Osteoblast (primary cell): ENCODE measurements around the gene CEP170. TPM values are rescaled to one million over a fixed set of nuclear protein-coding genes. Genes with fewer than 3 reads are reported as not detected.
"Not testable (repeated sequence)": the region's sequence is repeated elsewhere in the genome, so short reads cannot be mapped to it uniquely, and the experiment has no call there.

ENCODE experiments used
- DNase-seq: peaks from one replicate; pipeline ENCODE4 v3.0.0; 2011; ENCODE audit warnings: low spot score, mixed read lengths; ENCODE audit not compliant: insufficient read length; ENCODE audit errors: missing footprints
- H2AFZ ChIP-seq: 2 replicates; pipeline ENCODE4 v1.6.0; 2011; ENCODE audit warnings: mild to moderate bottlenecking, low read length
- H3K27ac ChIP-seq: 2 replicates; pipeline ENCODE4 v1.5.1; 2011; ENCODE audit warnings: mild to moderate bottlenecking, low read depth, low read length, moderate library complexity
- H3K27me3 ChIP-seq: 2 replicates; pipeline ENCODE4 v1.6.0; 2012; ENCODE audit warnings: mild to moderate bottlenecking, control low read depth, inconsistent platforms, low read length, moderate library complexity; ENCODE audit not compliant: insufficient read depth
- H3K36me3 ChIP-seq: 2 replicates; pipeline ENCODE4 v1.5.1; 2011; ENCODE audit warnings: mild to moderate bottlenecking, low read length, control low read depth, moderate library complexity; ENCODE audit not compliant: insufficient read depth
- H3K4me1 ChIP-seq: 2 replicates; pipeline ENCODE4 v1.5.1; 2011; ENCODE audit warnings: mild to moderate bottlenecking, low read length, control low read depth, moderate library complexity; ENCODE audit not compliant: insufficient read depth
- H3K4me2 ChIP-seq: 2 replicates; pipeline ENCODE4 v1.6.0; 2011; ENCODE audit warnings: mild to moderate bottlenecking, low read length; ENCODE audit not compliant: insufficient read depth
- H3K4me3 ChIP-seq: fragments of 200-600 bp; sonication (generic); 3 replicates; pipeline ENCODE4 v1.5.1; 2012; ENCODE audit warnings: mild to moderate bottlenecking, low read length, inconsistent platforms; ENCODE audit not compliant: insufficient read depth
- H3K79me2 ChIP-seq: 2 replicates; pipeline ENCODE4 v1.6.0; 2012; ENCODE audit warnings: mild to moderate bottlenecking, low read length, control low read depth, inconsistent platforms; ENCODE audit not compliant: insufficient read depth
- H3K9me3 ChIP-seq: 2 replicates; pipeline ENCODE4 v1.5.1; 2011; ENCODE audit warnings: low read depth, low read length, control low read depth
- H4K20me1 ChIP-seq: 2 replicates; pipeline ENCODE4 v1.6.0; 2012; ENCODE audit warnings: mild to moderate bottlenecking, low read length, control low read depth; ENCODE audit not compliant: insufficient read depth
- small RNA-seq: library from RNA; depleted of rRNA; stranded (forward); fragments of <200 nt; gene quantifications from one replicate; pipeline ENCODE3, GENCODE V24; 2012
- total RNA-seq: library from RNA; depleted of rRNA; stranded (reverse); fragments of >200 nt; gene quantifications from 2 replicates; pipeline ENCODE4 v1.2.3, GENCODE V29; 2012

CEP170 gene
- total RNA-seq, 1 donor, result 90.5 TPM

DNA sequence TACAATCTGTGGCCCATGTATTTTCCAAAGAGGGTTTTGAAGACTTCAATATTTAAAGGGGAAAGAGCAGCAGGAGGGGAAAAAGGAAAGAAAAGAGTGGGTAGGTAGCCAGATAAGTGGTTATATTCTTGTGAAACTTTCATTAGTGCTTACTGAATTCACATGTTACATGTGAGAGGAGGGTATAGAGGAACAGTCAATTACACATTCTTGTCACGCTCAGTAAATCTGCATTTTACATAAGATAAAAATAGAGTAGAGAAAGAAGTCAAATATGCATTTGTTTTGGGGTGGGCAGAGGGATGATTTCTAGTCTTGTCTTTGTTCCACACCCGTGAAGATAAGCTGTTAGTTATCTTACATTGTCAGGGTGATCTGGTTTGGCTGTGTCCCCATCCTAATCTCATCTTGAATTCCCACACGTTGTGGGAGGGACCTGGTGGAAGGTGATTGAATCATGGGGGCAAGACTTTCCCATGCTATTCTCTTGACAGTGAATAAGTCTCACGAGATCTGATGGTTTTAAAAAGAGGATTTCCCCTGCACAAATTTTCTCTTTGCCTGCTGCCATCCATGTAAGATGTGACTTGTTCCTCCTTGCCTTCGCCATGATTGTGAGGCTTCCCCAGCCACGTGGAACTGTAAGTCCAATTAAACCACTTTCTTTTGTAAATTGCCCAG lies 149.3 kb downstream of the CEP170 start:
- not testable (repeated sequence) for H4K20me1 ChIP-seq, H3K36me3 ChIP-seq, H3K27me3 ChIP-seq, H3K4me1 ChIP-seq, H3K4me2 ChIP-seq, H2AFZ ChIP-seq, H3K9me3 ChIP-seq, H3K79me2 ChIP-seq, H3K27ac ChIP-seq, H3K4me3 ChIP-seq, DNase-seq

DNA sequence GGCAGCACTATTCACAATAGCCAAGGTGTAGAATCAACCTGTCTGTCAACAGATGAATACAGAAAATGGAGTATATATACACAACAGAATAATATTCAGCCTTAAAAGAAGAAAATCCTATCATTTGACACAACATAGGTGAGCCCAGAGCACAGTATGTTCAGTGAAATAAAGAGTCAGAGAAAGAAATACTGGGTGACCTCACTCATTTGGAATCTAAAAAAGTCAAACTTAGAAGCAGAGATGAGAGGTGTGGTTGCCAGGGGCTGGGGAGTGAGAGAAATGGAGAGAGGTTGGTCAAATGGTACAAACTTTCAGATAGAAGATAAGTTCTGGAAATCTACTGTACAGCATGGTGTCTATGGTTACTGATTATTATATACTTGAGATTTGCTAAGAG lies 150.0 kb downstream of the CEP170 start:
- not testable (repeated sequence) for H3K4me1 ChIP-seq, H4K20me1 ChIP-seq

DNA sequence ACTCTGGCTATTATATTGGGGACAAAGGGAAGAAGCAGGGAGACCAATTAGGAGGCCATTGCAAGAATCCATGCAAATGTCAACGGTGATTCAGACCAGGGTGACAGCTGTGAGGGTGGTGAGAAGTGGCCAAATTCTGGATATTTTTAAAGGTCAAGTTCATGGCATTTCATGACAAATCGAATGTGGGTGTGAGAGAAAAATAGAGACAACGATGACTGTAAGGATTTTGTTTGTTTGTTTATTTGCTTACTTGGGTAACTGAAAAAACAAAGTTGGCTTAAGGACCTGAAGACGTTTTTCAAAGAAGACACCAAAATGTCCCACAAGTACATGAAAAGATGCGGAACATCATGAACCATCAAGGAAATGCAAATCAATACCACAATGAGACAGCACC lies 150.6 kb downstream of the CEP170 start:
- not testable (repeated sequence) for H3K36me3 ChIP-seq, H4K20me1 ChIP-seq, H3K4me2 ChIP-seq, H3K4me1 ChIP-seq, H2AFZ ChIP-seq, H3K9me3 ChIP-seq, DNase-seq, H3K27me3 ChIP-seq, H3K4me3 ChIP-seq, H3K27ac ChIP-seq, H3K79me2 ChIP-seq

More for the DNA sequence above, 150.0 kb downstream of the CEP170 start:
- H2AFZ ChIP-seq, H3K27me3 ChIP-seq, H3K79me2 ChIP-seq, DNase-seq, H3K36me3 ChIP-seq, H3K4me3 ChIP-seq, H3K9me3 ChIP-seq, H3K27ac ChIP-seq, H3K4me2 ChIP-seq: not testable (repeated sequence)

DNA sequence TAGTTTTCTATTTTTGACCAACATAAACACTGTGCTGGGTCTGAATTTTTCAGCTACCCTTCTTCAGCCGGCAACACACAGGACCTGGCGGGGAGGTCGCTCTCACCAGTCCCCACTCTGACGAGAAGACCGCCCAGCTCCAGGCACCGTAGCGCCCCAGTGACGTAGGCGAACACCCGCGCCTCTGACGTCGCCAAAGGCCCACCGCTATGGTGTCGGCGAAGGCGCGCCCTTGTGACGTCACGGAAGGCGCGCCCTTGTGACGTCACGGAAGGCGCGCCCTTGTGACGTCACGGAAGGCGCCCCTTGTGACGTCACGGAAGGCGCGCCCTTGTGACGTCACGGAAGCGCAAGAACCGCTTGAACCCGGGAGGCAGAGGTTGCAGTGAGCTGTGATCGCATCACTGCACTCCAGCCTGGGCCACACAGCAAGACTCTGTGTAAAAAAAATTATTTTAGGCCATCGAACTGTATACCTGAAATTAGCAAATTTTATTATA lies 153.5 kb downstream of the CEP170 start:
- not testable (repeated sequence) for H3K27me3 ChIP-seq, H3K36me3 ChIP-seq, H4K20me1 ChIP-seq, H3K4me1 ChIP-seq, H3K9me3 ChIP-seq, H3K27ac ChIP-seq, H3K79me2 ChIP-seq
- Histone ChIP-seq H2AFZ (peak overlapping the region; percentile 76), H3K4me2 (peak overlapping the region; percentile 45), H3K4me3 (peak overlapping the region; percentile 65)
- DNase-seq, result peak; percentile 62

DNA sequence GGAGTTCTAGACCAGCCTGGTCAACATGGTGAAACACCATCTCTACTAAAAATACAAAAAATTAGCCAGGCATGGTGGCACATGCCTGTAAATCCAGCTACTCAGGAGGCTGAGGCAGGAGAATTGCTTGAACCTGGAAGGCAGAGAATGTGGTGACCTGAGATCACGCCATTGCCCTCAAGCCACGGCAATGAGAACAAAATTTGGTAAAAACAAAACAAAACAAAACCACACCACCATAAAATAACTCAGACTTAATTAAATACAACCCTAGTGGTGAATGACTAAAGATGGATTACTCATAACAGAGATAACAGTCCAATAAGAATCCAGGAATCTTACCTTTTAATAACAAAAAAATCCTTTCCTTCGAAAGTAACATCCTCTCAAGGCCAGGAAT lies 167.7 kb downstream of the CEP170 start:
- not testable (repeated sequence) for H3K4me2 ChIP-seq, H3K27ac ChIP-seq, H2AFZ ChIP-seq, H3K27me3 ChIP-seq, H3K9me3 ChIP-seq, DNase-seq, H3K4me3 ChIP-seq, H3K36me3 ChIP-seq, H3K4me1 ChIP-seq, H3K79me2 ChIP-seq, H4K20me1 ChIP-seq

Small RNAs within 50 kb of the gene (small RNA-seq; reads per million reads assigned to genes)
- gene RNU6-747P, result not detected

Other genes with a start within 250 kb of the CEP170 start
- 42.7 and 63.9 TPM in 2 replicates for gene SDCCAG8, start 760 bp upstream of the CEP170 start, total RNA-seq